Common myeloid progenitor, CD34-positive (primary cell): ENCODE data around the gene UBXN1.
"Not testable (repeated sequence)": the region's sequence is repeated elsewhere in the genome, so short reads cannot be mapped to it uniquely, and the experiment has no call there.

ENCODE experiments used
- CTCF ChIA-PET: fragments of 350-600 bp; sonication (Branson Sonifier 250); formaldehyde crosslinking; loops from one replicate; lab custom pipeline; 2021; ENCODE audit warnings: antibody characterized with exemption; lab: Charles Lee
- POLR2A ChIA-PET: fragments of 350-600 bp; sonication (Branson Sonifier 250); formaldehyde crosslinking; loops from one replicate; lab custom pipeline; 2021; ENCODE audit warnings: antibody characterized with exemption; lab: Charles Lee
- DNase-seq, 3 donors: peaks; one replicate each; pipeline versions ENCODE4 v3.0.0 to v3.0.0-alpha.2; 2013
- H3K27ac ChIP-seq, 2 experiments: 1 replicate in 1 of 2; 2 replicates in 1 of 2; pipeline ENCODE4 v1.7.0; 2013; ENCODE audit warnings: inconsistent platforms in 2 of 2, low read length in 2 of 2, mild to moderate bottlenecking in 2 of 2, low read depth in 1 of 2, moderate library complexity in 1 of 2; ENCODE audit not compliant: severe bottlenecking in 2 of 2, insufficient read depth in 1 of 2, poor library complexity in 1 of 2
- H3K27me3 ChIP-seq, 5 experiments: replicated peaks in 2 of 5; 1 replicate in 3 of 5; 2 replicates in 2 of 5; pipeline versions ENCODE4 v1.6.1 to v1.7.0; 2013; ENCODE audit warnings: low read length in 4 of 5, mild to moderate bottlenecking in 2 of 5, moderate library complexity in 2 of 5, inconsistent platforms in 1 of 5; ENCODE audit not compliant: insufficient read depth in 5 of 5, control insufficient read depth in 4 of 5
- H3K36me3 ChIP-seq, 4 experiments: 1 replicate in 2 of 4; 2 replicates in 2 of 4; pipeline versions ENCODE4 v1.6.1 to v1.7.0; 2013; ENCODE audit warnings: low read length in 3 of 4, control low read depth in 1 of 4, mild to moderate bottlenecking in 1 of 4; ENCODE audit not compliant: control insufficient read depth in 4 of 4, insufficient read depth in 4 of 4
- H3K4me1 ChIP-seq, 4 experiments: 1 replicate in 3 of 4; 2 replicates in 1 of 4; pipeline versions ENCODE4 v1.6.1 to v1.7.1; 2013; ENCODE audit warnings: low read length in 3 of 4, mild to moderate bottlenecking in 3 of 4, control low read depth in 1 of 4, inconsistent platforms in 1 of 4, moderate library complexity in 1 of 4; ENCODE audit not compliant: control insufficient read depth in 4 of 4, insufficient read depth in 4 of 4; ENCODE audit errors: control extremely low read depth in 1 of 4
- H3K4me3 ChIP-seq, 7 experiments: 1 replicate in 4 of 7; 2 replicates in 3 of 7; pipeline versions ENCODE4 v1.5.1 to v1.7.0; 2013; ENCODE audit warnings: mild to moderate bottlenecking in 7 of 7, low read length in 6 of 7, moderate library complexity in 6 of 7, inconsistent platforms in 2 of 7, low read depth in 2 of 7, control low read depth in 1 of 7; ENCODE audit not compliant: insufficient read depth in 4 of 7, control insufficient read depth in 1 of 7; ENCODE audit errors: extremely low read depth in 1 of 7
- H3K9me3 ChIP-seq, 5 experiments: 1 replicate in 4 of 5; 2 replicates in 1 of 5; pipeline versions ENCODE4 v1.6.1 to v1.7.1; 2013; ENCODE audit warnings: low read length in 4 of 5, mild to moderate bottlenecking in 2 of 5, inconsistent platforms in 1 of 5, low read depth in 1 of 5, moderate library complexity in 1 of 5; ENCODE audit not compliant: control insufficient read depth in 4 of 5, insufficient read depth in 2 of 5; ENCODE audit errors: control extremely low read depth in 1 of 5
- WGBS: methylation state at CpG from one replicate; pipeline ENCODE4 v1.1.5; 2013; ENCODE audit not compliant: insufficient coverage; 5-methylcytosine and 5-hydroxymethylcytosine counted together

The UBXN1 gene

GRCh38 chr11:62705880-62706849, 27.3 kb upstream of the UBXN1 start:
- Histone ChIP-seq H3K27me3 (no peaks in the 10 kb centered on the region), H3K9me3 (no peaks in the 10 kb centered on the region), H3K4me3 (peak overlapping the region; percentile 33 to 90 (median 76)), H3K36me3 (peaks cover 0 to 20% (median 7%) of the 10 kb centered on the region in 4 experiments), H3K4me1 (peaks cover 8 to 56% (median 44%) of the 10 kb centered on the region in 4 experiments), H3K27ac (peak overlapping the region; percentile 89 to 92)
- WGBS = 9% methylated on average over 64 of the region's 73 CpGs
- ChIA-PET POLR2A (interaction anchor here (1.1 to 1.7 kb wide), 3 partner anchors 25 to 135 kb away, joined by 3 to 6 read pairs (median 6); partner anchors contain the start of gene TUT1), CTCF (interaction anchor here (0.9 to 3.9 kb wide), 10 partner anchors 10 to 126 kb away, joined by 3 to 16 read pairs (median 5); partner anchors contain the start of genes LRRN4CL, STX5 and TUT1)
- DNase-seq = peak; percentile 95 to 98 (median 98)

GRCh38 chr11:62705413-62705812, 26.5 kb upstream of the UBXN1 start:
- POLR2A ChIA-PET = interaction anchor here (1.4 to 1.7 kb wide), 2 partner anchors 24 to 114 kb away, joined by 6 read pairs; partner anchors contain the start of gene TUT1
- 68% methylated on average over 7 of the region's 7 CpGs for WGBS
- peak in 1 of 3 donors; percentile 27 for DNase-seq
- Histone ChIP-seq H3K27ac (peak overlapping the region; percentile 89 to 92), H3K4me3 (peak overlapping the region in 6 of 7 experiments; percentile 70 to 90 (median 76)), H3K27me3 (no peaks in the 10 kb centered on the region), H3K36me3 (peaks cover 0 to 19% (median 8%) of the 10 kb centered on the region in 4 experiments), H3K4me1 (peaks cover 8 to 51% (median 42%) of the 10 kb centered on the region in 4 experiments), H3K9me3 (no peaks in the 10 kb centered on the region)
- CTCF ChIA-PET = interaction anchor here (1.0 to 3.9 kb wide), 9 partner anchors 9 to 113 kb away, joined by 3 to 16 read pairs (median 5); partner anchors contain the start of genes LRRN4CL and TUT1

GRCh38 chr11:62703921-62704320, 25.0 kb upstream of the UBXN1 start:
- H3K4me3 ChIP-seq, H3K27me3 ChIP-seq, POLR2A ChIA-PET, H3K9me3 ChIP-seq, H3K27ac ChIP-seq, DNase-seq: not testable (repeated sequence)
- 91% methylated on average over 2 of the region's 4 CpGs for WGBS
- CTCF ChIA-PET = interaction anchor here (2.0 to 3.9 kb wide), 3 partner anchors 9 to 112 kb away, joined by 5 to 18 read pairs (median 16); partner anchors contain the start of gene TUT1
- Histone ChIP-seq H3K4me1 (peaks cover 6 to 40% (median 32%) of the 10 kb centered on the region in 4 experiments), H3K36me3 (peaks cover 0 to 16% (median 6%) of the 10 kb centered on the region in 4 experiments)

- H3K4me3 ChIP-seq = no peak overlapping the region
- no peaks in the 10 kb centered on the region for H3K27me3 ChIP-seq
- POLR2A ChIA-PET = no interaction called here
- 100% methylated on average over 4 of the region's 11 CpGs for WGBS
- H3K9me3 ChIP-seq = no peaks in the 10 kb centered on the region
- CTCF ChIA-PET = interaction anchor here (0.8 to 1.9 kb wide), 6 partner anchors 10 to 308 kb away, joined by 3 to 5 read pairs (median 4); no protein-coding TSS in a partner anchor
- H3K27ac ChIP-seq = no peak overlapping the region
- peaks cover 6 to 23% (median 20%) of the 10 kb centered on the region in 4 experiments for H3K4me1 ChIP-seq
- H3K36me3 ChIP-seq = peaks cover 0 to 19% (median 6%) of the 10 kb centered on the region in 4 experiments
- DNase-seq = no peak
Measured at GRCh38 chr11:62702246-62702645, 23.4 kb upstream of the UBXN1 start.

- H3K4me1 ChIP-seq = no peaks in the 10 kb centered on the region
- no peaks in the 10 kb centered on the region for H3K27me3 ChIP-seq
- H3K4me3 ChIP-seq = no peak overlapping the region
- no peak overlapping the region for H3K27ac ChIP-seq
- DNase-seq = peak; percentile 80 to 89 (median 83)
- WGBS = 56% methylated on average over 12 of the region's 14 CpGs
- peaks cover 3 to 43% (median 30%) of the 10 kb centered on the region in 4 experiments for H3K36me3 ChIP-seq
- no peaks in the 10 kb centered on the region for H3K9me3 ChIP-seq
- ChIA-PET CTCF (interaction anchor here (0.7 to 8.7 kb wide), 19 partner anchors 9 to 152 kb away, joined by 3 to 98 read pairs (median 8); partner anchors contain the start of genes BSCL2, GNG3, LBHD1 and MTA2), POLR2A (no interaction called here)
Measured at GRCh38 chr11:62694455-62695167, 15.7 kb upstream of the UBXN1 start.

GRCh38 chr11:62693624-62694023, 14.8 kb upstream of the UBXN1 start:
- POLR2A ChIA-PET, H3K27me3 ChIP-seq, H3K4me3 ChIP-seq, DNase-seq, H3K27ac ChIP-seq, H3K4me1 ChIP-seq, H3K9me3 ChIP-seq: not testable (repeated sequence)
- WGBS = no CpG with 5 or more reads among the region's 4 CpGs
- peaks cover 3 to 46% (median 30%) of the 10 kb centered on the region in 4 experiments for H3K36me3 ChIP-seq
- CTCF ChIA-PET = interaction anchor here (0.7 to 8.7 kb wide), 17 partner anchors 8 to 493 kb away, joined by 3 to 98 read pairs (median 9); partner anchors contain the start of genes BSCL2, GNG3, TUT1 and UQCC3
